ENCODE measurements around the gene REC8. TPM values are rescaled to one million over a fixed set of nuclear protein-coding genes. Genes with fewer than 3 reads are reported as not detected.

The REC8 gene
- total and polyA plus RNA-seq, 11 donors = 0.32 to 25.3 (median 4.4) TPM

GRCh38 chr14:24132061-24132685 is 39.7 kb upstream of the REC8 start:
- H3K27ac ChIP-seq = peak overlapping the region; percentile 79 to 99 (median 93)
- 30 to 43% (median 39%) methylated on average over 19 to 24 of the region's 24 CpGs for WGBS, 4 donors
- ATAC-seq (peak in 1 of 4 donors; percentile 0), DNase-seq (peak in 3 of 5 donors; percentile 30 to 51 (median 49))
- H3K36me3 ChIP-seq = peaks cover 0 to 5% (median 1%) of the 10 kb centered on the region in 9 donors
- H3K4me3 ChIP-seq = peak overlapping the region; percentile 1 to 58 (median 41)
- intact Hi-C loops (cut with DNase I) = no loop called here
- H3K27me3 ChIP-seq = no peaks in the 10 kb centered on the region
- H3K9me3 ChIP-seq = no peaks in the 10 kb centered on the region
- no peak for TF ChIP-seq POLR2A (IDR thresholded peaks at IDR 0.05)
- TF ChIP-seq, protein P1, sequence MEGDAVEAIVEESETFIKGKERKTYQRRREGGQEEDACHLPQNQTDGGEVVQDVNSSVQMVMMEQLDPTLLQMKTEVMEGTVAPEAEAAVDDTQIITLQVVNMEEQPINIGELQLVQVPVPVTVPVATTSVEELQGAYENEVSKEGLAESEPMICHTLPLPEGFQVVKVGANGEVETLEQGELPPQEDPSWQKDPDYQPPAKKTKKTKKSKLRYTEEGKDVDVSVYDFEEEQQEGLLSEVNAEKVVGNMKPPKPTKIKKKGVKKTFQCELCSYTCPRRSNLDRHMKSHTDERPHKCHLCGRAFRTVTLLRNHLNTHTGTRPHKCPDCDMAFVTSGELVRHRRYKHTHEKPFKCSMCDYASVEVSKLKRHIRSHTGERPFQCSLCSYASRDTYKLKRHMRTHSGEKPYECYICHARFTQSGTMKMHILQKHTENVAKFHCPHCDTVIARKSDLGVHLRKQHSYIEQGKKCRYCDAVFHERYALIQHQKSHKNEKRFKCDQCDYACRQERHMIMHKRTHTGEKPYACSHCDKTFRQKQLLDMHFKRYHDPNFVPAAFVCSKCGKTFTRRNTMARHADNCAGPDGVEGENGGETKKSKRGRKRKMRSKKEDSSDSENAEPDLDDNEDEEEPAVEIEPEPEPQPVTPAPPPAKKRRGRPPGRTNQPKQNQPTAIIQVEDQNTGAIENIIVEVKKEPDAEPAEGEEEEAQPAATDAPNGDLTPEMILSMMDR (IDR thresholded peaks at IDR 0.05) = no peak
- peaks cover 0 to 51% (median 31%) of the 10 kb centered on the region in 12 donors for H3K4me1 ChIP-seq

- TF ChIP-seq, protein P1 (IDR thresholded peaks at IDR 0.05) = no peak
- no peak for TF ChIP-seq POLR2A (IDR thresholded peaks at IDR 0.05)
- Histone ChIP-seq H3K4me3 (peak overlapping the region in 7 of 12 donors; percentile 38 to 58 (median 46)), H3K4me1 (peaks cover 0 to 58% (median 37%) of the 10 kb centered on the region in 12 donors), H3K36me3 (peaks cover 0 to 13% (median 9%) of the 10 kb centered on the region in 9 donors), H3K27me3 (no peaks in the 10 kb centered on the region), H3K9me3 (no peaks in the 10 kb centered on the region), H3K27ac (peak overlapping the region; percentile 79 to 99 (median 93))
- no peak for DNase-seq
- intact Hi-C loops (cut with DNase I) = no loop called here
- ATAC-seq = no peak
- WGBS, 4 donors = 65 to 82% (median 70%) methylated on average over 2 of the region's 2 CpGs
Measured at GRCh38 chr14:24132976-24133375, 38.9 kb upstream of the REC8 start.

- peak overlapping the region in 2 of 12 donors; percentile 9 to 93 for H3K27ac ChIP-seq
- peaks cover 0 to 64% (median 39%) of the 10 kb centered on the region in 12 donors for H3K4me1 ChIP-seq
- H3K36me3 ChIP-seq = peaks cover 0 to 21% (median 17%) of the 10 kb centered on the region in 9 donors
- DNase-seq (no peak), ATAC-seq (no peak)
- H3K4me3 ChIP-seq = no peak overlapping the region
- no peaks in the 10 kb centered on the region for H3K9me3 ChIP-seq
- intact Hi-C loops (cut with DNase I) = no loop called here
- no peak for TF ChIP-seq POLR2A (IDR thresholded peaks at IDR 0.05)
- TF ChIP-seq, protein P1 (IDR thresholded peaks at IDR 0.05) = no peak
- H3K27me3 ChIP-seq = no peaks in the 10 kb centered on the region
- WGBS, 4 donors = 92 to 97% (median 95%) methylated on average over 1 of the region's 1 CpG
Measured at GRCh38 chr14:24133735-24134134, 38.1 kb upstream of the REC8 start.

DNA sequence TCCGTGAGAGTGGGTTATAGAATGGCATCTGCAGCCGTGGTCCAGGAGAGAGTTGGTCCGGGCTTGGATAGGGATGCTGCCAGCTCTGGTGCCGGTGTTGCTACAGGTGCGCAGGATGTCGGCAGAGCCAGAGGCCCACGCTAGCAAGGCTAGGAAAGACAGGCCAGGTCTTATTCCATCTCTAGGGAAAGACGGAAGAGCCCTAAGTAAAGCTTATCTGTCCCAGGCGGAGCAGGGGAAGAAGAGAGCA is 36.4 kb upstream of the REC8 start:
- no peaks in the 10 kb centered on the region for H3K27me3 ChIP-seq
- intact Hi-C loops (cut with DNase I) = no loop called here
- TF ChIP-seq, protein P1 (IDR thresholded peaks at IDR 0.05) = no peak
- 3 to 6% (median 5%) methylated on average over 9 of the region's 9 CpGs for WGBS, 4 donors
- no peak for DNase-seq
- peaks cover 0 to 31% (median 27%) of the 10 kb centered on the region in 9 donors for H3K36me3 ChIP-seq
- H3K27ac ChIP-seq = peak overlapping the region in 11 of 12 donors; percentile 76 to 99 (median 95)
- no peak for ATAC-seq
- peaks cover 3 to 75% (median 50%) of the 10 kb centered on the region in 12 donors for H3K4me1 ChIP-seq
- peak overlapping the region; percentile 64 to 100 (median 94) for H3K4me3 ChIP-seq
- no peaks in the 10 kb centered on the region for H3K9me3 ChIP-seq

Measured in heart left ventricle (tissue), 16 donors.